Stimulated activated CD8-positive, alpha-beta memory T cell treated with anti-CD3 and anti-CD28 coated beads, Interleukin-15, amount 100 ng/mL, for 48 hours (primary cell): Measurements from ENCODE around the gene MPI.
"Not testable (repeated sequence)": the region's sequence is repeated elsewhere in the genome, so short reads cannot be mapped to it uniquely, and the experiment has no call there.

Experiments used
- DNase-seq, 2 donors: peaks; one replicate each; pipeline ENCODE4 v3.0.0-alpha.2; 2020; ENCODE audit warnings: low read depth in 2 of 2

MPI gene

DNA sequence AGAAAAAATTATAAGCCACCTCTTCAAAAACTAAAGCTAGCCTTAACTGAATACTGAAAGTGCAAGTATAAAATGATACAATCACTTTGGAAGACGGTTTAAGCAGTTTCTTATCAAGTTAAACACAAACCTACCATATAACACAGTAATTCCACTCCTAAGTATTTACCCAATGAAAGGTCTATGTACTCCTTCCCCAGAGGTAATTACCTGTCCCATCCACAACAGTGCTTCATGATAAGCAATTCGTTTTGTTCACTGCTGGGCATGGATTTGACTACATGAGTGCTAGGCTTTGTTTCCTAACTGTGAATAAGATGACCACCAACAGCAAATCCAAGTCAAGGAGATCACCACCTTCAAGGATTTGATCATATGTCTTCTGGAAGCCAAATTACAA, 43.7 kb downstream of the MPI start:
- DNase-seq = no peak

DNA sequence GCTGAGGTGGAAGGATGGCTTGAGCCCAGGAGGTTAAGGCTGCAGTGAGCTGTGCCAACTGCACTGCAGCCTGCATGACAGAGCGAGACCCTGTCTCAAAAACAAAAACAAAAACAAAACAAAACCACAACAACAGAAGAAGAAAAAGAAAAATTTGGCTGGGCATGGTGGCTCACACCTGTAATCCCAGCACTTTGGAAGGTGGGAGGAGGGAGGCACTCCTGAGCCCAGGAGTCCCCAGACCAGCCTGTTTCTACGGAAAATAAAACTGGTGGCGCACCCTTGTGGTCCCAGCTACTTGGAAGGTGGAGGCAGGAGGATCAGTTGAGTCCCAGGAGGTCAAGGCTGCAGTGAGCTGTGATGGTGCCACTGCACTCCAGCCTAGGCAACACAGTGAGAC, 45.4 kb downstream of the MPI start:
- not testable (repeated sequence) for DNase-seq

DNA sequence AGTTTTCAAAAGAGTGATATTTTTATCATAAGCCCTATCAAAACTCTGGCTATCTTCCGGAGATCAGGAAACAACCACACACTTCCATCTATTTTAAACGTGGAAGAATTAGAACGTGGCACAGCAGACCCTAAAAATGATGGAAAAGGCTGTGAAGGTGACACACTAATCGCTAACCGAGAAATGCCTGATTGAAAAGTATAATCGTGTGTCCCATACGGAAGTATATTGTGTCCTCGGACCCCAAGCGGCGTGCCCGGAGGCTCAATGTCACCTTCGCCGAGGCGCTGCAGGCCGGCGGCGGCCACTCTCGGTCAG, 47.4 kb downstream of the MPI start:
- no peak for DNase-seq

DNA sequence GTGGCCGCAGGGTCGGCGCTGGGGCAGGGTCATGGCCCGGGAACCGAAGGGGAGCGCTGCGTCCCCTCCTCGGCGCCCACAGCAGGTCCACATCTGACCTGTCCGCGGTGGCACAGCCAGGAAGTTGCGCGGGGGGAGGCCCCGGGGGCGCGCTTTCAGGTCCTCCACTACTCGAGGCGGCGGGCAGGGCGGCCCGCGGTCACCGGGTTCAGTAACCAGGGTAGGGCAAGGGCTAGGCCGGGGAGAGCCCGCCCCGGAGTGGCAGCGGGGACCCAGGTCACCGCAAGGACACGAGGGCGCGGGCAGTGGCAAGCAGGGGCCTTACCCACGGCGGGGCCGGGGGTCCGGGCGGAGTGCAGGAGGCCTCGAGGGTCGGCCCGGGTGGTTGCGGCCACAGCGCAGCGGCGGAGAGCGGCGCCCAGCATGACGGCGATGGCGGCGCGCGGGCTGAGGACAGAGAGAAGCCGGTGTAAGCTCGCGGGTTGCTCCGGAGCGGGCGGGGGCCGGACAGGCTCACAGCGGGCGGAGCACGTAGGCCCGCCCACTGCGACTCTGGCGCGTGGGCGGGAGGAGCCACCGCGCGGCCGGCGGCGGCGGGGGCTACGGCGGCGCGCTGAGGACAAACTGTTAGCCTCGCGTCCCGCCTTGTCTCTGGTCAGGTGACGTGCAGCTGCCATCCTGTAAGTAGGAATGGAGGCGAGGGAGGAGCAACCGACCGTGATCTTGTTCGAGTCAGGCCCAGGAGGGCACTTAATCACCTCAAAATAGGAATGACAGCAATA, 47.9 kb downstream of the MPI start, which contains the start of gene COX5A:
COX5A (minus strand) TSS at position 484 of the 782 bp plus-strand sequence; CDS start at position 425, 59 bp downstream.
- peak; percentile 87 to 92 for DNase-seq

DNA sequence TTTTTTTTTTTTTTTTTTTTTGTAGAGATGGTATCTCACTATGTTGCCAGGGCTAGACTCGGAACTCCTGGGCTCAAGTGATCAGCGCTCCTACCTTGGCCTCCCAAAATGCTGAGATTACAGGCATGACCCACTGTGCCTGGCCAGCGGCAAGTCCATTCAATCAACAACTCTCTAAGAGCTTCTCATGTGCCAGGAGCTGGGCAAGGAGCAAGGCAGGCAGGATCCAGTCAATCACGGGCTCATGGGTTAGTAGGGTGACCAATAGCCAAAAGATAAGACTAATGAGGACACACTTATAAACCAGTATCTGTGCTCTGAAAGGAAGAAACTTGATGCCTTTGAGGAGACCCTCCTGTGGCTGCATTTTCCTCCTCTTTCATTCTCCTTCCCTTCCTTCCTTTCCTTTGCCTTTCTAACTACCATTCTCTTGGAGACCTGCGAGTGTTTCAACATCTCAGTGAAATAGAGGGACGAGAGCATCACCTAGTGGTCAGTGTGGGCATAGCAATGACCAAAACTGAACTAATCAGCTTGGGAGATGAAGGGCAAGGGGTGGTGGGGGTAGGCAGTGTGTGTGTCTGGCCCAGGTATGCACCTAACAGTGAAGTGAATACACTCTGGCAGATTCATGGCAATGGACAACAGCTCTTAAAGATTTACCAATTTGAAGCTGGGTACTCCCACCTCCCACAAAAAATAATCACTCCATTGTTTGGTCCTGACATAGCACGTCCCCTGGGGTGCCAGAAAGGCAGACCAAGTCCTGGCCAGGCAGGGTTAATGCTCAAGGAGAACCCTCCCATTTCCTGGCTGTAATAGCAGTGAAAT, 60.5 kb downstream of the MPI start:
- peak; percentile 31 to 45 for DNase-seq

DNA sequence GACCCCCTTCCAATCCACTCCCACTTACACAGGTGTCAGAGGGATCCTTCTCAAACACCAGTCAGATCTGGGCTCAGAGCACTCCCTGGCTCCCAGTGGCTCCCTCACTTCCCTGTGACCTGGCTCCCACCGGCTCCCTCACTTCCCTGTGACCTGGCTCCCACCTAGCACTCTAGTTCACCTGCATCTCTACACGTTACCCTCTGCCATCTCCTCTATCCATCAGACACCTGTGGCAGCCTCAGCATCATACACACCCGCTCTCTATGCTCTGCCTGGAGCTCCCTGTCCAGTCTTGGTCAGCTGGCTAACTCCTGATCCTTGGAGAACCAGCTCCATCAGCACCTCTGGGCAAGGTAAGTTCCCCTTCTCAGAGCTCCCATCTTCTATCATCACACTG, 61.2 kb downstream of the MPI start:
- no peak for DNase-seq
